GM21367 (cell line): Measurements from ENCODE around the gene BRI3BP.
"Not testable (repeated sequence)": the region's sequence is repeated elsewhere in the genome, so short reads cannot be mapped to it uniquely, and the experiment has no call there.

Experiments used
- ATAC-seq: cut with Tn5 transposase; IDR thresholded peaks from one replicate; pipeline ENCODE4 v1.9.1; 2021; ENCODE audit not compliant: unreplicated experiment

Gene BRI3BP

DNA sequence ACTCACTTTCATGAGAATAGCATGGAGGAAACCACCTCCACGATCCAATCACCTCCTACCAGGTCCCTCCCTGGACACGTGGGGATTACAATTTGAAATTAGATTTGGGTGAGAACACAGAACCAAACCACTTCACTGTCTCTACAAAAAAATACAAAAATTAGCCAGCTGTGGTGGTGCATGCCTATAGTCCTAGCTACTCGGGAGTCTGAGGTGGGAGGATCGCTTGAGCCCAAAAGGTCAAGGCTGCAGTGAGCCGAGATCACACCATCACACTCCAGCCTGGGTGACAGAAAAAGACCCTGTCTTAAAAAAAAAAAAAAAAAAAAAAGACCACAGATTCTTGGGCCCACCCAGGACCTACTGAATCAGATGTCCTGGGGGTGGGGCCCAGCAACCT lies 28.3 kb downstream of the BRI3BP start:
- ATAC-seq: no peak

DNA sequence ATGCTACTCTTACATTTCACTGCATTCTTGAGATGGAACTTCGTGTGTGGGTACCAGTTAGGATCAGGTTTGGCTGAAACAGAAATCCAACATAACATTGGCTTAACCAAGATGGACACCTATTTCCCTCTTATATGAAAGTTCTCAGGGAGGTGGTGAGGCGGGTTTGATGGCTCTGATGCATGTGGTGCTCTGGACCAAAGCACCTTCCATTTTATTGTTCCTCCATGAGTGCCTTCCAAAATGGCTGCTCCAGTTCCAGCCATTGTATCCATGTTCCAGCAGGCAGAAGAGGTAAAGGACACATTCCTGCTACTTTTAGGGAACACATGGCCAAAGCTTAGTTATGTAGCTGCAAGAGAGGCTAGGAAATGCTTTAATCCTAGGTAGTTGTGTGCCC lies 29.6 kb downstream of the BRI3BP start:
- no peak for ATAC-seq

DNA sequence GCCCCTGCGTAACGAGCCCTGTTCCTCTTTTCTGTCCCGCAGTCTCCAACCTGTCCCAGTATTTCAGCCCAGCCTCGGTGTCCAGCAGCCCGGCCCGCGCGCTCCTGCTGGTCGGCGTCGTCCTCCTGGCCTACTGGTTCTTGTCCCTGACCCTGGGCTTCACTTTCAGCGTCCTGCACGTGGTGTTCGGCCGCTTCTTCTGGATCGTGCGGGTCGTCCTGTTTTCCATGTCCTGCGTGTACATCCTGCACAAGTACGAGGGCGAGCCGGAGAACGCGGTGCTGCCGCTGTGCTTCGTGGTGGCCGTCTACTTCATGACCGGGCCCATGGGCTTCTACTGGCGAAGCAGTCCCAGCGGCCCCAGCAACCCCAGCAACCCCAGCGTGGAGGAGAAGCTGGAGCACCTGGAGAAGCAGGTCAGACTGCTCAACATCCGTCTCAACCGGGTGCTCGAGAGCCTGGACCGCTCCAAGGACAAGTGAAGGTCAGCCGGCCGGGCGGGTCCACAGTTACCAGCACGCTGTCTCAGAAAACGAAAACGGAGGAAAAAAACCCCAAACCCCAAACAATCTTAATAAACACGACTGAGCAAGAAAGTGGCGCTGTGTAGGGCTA lies 31.6 kb downstream of the BRI3BP start:
- no peak for ATAC-seq

DNA sequence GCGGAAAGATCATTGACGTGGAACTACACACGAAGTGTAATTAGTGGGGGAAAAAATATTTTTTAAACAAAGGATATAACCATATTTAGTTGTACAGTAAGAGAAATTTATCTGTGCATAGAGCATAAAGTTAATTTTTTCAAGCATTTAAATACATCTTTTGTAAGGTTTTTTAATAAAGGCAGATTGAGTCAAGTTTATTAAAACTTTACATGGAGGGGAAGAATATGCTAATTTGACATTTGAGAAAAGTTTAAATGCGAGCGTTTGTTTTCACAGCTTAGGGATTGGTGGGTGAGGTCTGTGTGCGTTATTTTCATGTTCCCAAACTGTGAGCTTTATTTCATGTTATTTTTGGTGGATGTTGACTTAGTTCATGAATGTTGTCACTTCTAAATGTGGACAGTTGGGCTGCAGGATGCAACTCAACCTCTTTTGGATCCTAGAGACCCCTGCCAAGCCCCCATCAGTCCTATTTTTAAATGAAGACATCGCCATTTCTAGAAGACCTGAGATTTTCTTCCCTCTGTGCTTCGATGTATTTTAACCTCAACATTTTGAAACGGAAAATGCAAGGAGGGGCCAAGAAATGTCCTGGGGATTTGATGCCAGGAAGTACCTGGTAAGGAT lies 32.3 kb downstream of the BRI3BP start:
- ATAC-seq: no peak

DNA sequence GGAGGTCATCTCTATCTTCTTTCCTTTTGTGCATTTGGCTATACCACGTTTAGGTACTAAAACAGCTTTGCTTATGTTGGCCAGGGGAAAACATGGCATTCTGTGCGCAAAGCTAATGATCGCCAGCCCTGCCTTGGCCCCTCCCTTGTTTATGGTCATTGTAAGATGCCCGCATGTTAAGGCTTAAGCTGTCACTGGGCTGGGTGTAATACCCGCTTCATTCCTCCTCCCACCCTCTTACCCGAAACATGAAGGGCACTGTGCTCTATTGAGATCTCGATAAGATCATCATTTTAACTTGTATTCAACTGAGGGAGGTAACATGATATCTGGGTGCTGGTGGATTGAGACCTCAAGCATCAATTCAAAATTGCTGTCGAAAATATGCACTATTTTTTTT lies 34.7 kb downstream of the BRI3BP start:
- no peak for ATAC-seq

DNA sequence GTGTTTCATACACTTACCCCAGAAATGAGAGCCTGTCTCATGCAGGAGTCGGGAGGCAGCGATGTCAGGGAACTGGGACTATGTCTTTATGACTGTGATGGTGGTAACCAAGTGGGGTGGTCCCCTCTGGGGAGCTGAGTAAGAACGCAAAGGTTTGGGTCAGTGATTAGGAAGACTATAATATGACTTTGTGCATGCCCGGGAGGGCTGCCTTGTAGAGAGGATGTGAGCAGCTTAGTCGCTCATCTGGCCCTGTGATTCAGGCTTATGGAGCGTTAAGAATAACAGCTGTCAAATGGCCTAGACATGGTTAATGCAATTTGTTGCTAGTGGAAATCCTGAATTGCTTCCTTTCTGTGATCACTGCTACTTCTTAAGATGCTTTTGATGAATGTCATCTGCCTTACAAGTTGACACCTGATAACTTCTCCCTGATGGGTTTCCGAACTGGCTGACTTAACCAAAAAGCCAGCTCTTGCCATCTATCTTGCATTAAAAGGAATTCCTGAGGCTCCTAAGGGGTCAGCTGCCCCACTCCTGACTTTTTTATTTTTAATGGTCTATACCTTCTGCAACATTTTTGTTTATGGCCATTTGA lies 36.4 kb downstream of the BRI3BP start:
- ATAC-seq: no peak

DNA sequence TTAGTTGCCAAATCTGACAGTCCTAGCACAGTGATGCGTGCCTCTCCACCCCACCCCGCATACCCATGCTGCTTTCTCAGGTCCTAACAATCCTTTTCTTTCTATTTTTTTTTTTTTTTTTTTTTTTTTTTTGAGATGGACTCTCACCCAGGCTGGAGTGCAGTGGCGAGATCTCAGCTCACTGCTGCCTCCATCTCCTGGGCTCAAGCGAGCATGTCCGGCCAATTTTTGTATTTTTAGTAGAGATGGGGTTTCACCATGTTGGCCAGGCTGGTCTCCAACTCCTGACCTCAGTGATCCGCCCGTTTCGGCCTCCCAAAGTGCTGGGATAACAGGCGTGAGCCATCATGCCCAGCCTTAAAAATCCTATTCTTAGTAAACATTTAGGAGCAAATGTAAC lies 38.0 kb downstream of the BRI3BP start:
- ATAC-seq: not testable (repeated sequence)

DNA sequence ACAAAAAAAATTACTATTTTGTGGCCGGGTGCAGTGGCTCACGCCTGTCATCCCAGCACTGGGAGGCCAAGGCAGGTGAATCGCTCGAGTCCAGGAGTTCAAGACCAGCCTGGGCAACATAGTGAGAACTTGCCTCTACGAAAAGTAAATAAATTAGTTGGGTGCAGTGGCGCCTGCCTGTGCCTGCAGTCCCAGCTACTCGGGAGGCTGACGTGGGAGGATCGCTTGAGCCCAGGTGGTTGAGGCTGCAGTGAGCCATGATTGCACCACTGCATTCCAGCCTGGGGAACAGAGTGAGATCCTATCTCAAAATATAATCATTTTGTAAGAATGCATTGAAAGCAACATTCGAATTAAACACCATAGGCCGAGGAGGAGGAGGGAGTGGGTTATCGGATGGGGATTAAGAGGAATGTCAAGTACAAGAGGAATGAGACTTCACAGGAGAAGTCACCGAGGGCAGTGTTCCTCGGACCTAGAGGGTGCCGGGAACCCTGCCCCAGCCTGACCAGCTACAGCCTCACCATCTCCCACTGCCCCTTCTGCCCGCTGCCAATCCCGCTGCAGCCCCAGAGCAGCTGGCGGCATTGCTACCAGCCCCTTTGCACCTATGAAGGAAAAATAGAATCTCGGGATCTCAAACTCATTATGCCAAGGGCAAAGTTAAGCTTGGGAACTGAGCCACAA lies 39.2 kb downstream of the BRI3BP start:
- no peak for ATAC-seq

DNA sequence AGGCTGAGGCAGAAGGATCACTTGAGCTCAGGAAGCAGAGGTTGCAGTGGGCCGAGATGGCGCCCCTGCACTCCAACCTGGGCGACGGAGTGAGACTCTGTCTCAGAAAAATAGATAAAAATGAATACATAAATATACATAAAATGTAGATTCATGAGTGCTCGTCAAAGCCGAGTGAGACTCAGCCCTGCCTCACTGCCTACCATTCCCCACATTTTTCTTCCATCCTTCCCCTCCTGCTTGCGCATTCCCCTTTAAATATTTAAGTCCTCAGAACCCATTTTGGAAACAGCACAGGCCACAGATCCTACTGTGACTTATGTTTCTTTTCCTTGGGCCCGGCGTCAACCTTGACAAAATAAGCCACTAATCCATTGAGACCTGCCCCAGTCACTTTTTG lies 39.8 kb downstream of the BRI3BP start:
- no peak for ATAC-seq

DNA sequence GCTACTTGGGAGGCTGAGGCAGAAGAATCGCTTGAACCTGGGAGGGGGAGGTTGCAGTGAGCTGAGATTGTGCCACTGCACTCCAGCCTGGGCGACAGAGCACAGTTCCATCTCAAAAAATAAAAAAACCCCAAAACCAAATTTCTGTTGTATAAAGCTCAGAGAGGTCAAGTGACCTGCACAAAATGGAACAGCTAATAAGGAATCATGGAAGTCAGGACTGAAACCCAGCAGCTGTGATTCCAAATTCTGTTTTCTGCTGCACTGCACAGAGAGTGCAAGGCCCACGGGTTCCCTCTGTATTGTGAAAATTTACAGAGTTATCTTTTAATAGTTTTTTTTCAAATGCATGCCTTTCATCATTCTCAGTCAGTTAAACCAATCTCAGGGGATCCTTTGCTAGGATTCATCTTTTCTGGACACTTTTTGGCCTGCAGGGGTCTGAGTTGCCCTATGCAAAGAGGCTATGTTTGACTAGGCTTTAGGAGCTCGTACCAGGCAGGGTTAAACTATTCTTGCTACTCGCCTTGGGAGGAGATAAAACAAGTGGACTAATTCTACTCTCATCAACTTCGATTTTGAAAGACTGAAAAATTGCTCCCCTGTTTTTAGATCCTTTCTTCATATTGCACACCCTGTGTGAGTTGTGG lies 45.7 kb downstream of the BRI3BP start:
- ATAC-seq: no peak

DNA sequence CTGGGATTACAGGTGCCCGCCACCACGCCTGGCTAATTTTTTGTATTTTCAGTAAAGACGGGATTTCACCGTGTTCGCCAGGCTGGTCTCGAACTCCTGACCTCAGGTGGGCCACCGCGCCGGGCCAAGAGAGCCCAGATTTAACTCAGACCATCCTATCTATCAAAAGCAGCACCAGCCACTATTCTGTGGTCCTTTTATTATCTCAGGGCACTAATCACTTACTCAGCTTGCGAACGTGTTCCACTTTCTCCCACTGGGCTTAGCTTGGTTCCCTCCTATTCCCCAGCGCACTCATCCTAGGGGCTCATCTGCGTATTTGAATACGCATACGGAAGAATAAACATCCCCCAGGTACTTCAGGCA lies 55.6 kb downstream of the BRI3BP start:
- no peak for ATAC-seq

DNA sequence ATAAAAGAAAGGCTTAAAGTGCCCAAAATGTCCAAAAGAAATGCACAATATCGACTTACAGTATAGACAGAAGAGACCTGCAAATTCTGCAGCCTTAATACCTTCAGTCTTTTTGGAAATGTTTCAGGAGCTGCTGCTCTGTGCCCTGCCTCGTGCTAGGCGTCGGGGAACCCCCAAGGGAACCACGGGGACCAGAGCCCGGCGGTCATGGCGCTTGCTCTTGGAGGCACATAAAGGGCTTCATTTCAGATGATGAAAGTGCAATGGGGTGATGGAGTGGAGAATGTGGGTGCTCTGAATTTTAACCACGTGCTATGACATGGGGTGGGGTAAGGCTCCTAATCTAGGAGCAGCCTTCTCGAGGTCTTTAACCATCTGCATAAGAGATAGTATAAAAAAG lies 57.0 kb downstream of the BRI3BP start:
- ATAC-seq: no peak

DNA sequence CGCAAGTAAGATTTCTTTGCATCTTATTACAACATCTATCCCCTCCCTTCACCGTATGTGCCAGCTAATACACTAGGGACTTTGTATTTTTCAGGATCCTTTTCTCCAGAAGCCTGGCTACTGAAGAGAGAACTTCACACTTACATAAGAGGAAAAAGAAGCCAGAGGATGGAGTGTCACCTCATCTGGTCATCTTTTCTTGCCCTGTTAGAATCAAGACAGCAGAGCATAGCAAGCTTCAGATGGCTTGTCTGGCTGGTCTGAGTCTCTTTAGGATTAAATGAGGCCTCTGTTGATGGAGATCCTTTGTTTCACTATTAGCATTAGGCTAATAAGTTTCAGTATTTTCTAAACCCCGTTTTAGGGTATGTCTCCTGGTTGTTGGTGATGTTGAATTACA lies 57.4 kb downstream of the BRI3BP start:
- no peak for ATAC-seq

DNA sequence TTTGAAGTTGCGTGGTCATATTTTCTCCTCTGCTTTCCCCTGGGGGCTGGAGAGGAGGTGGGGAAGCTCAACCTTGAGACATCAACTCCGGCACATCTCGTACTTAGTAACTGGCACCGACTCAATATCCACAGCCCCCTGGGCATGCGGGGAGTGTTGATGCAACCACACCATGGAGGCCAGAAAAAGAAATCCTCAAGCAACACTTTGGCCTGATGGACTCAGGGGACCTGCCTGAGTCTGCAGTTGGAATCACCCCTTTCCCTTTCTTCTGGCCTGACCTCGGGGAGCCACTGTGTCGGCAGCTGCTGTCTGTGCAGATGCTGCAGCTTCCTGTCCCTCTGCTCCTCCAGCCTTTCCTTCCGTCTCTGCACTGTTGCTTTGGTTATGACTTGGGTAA lies 60.4 kb downstream of the BRI3BP start:
- no peak for ATAC-seq

DNA sequence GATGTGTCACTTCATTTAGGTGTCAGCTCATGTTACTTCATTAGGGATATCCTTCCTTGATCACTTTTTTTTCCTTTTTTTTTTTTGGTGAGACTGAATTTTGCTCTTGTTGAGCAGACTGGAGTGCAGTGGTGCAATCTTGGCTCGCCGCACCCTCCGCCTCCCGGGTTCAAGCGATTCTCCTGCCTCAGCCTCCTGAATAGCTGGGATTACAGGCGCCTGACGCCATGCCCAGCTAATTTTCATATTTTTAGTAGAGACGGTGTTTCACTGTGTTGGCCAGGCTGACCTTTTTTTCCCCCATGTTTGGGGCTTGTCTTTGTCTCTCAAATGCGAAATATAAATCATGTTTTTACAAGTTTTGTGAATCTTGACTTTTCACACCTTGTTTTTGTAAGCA lies 62.1 kb downstream of the BRI3BP start:
- ATAC-seq: no peak

DNA sequence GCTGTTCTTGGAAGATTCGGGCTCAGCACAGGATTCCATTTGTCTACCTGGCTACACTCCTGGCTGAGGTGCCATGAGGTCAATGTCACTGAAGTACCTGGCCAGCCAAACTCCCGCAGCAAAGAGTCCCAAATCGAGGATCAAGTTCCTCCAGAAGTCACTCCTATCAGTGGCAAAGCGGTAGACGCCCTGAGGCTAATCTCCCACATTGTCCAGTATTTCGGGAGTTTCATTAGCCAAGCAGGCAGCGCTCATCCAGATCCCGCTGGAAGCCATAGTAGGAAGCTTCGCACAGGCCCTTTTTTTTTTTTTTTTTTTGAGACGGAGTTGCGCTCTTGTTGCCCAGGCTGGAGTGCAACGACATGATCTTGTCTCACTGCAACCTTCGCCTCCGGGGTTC lies 62.9 kb downstream of the BRI3BP start:
- ATAC-seq: no peak

DNA sequence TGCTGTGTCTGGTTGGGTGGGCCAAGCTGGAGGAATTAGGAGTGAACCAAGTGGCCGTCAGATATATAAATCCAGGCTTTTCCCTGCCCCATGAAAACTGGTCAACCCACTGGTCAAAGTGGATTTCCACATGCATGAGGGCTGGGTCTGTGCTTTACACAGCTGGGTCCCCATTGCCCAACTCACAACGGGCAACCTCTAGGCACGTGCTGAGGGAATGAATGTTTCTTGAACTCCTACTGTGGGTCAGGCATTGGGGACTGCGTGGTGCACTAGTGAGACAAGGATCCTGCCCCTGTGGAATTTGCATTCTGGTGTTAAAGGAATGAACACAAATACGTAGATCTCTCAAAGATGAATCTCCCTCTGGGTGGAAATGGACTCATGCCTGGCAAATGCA lies 64.3 kb downstream of the BRI3BP start:
- no peak for ATAC-seq

DNA sequence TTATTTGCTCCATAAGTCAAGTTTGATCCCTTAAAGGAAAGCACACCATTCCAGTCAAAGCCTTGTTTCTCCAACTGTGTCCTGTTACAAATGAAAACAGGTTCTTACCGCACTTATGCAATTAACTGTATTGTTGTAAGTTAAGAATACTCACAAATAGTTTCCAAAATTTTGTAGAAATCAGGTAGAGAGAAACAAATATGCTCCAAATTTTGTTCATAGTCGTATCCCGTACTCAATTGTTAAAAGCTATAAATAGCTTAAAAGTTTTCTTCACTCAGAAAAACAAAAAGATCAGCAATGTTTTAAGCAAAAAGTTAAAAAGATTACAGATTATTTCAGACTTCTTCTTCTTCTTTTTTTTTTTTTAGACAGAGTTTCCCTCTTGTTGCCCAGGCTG lies 67.8 kb downstream of the BRI3BP start:
- no peak for ATAC-seq

DNA sequence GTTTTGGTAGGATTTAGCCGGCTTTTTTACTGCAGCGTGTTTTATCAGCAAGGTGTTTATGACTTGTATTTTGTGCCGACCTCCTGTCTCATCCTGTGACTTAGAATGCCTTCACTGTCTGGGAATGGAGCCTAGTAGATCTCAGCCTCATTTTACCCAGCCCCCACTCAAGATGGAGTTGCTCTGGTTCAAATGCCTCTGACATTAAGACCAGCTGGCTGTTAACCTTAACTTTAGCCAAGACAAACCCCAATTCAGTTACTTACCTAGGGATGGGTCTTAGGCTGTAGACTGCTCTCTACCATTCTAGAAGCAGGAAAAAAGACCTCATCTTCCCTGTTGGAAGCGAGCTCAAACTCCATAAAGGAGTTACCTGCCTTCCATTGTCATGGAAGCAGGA lies 70.1 kb downstream of the BRI3BP start:
- ATAC-seq: not testable (repeated sequence)

DNA sequence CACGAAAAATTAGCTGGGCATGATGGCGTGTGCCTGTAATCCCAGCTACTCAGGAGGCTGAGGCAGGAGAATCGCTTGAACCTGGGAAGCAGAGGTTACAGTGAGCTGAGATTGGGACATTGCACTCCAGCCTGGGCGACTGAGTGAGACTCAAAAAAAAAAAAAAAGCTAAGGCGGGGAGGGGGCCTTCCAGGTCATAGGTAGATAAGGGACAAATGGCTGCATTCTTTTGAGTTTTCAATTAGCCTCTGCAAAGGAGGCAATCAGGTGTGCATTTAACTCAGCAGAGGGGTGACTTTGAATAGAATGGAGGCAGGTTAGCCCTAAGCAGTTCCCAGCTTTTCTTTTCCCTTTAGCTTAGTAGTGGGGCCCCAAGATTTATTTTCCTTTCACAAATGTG lies 71.0 kb downstream of the BRI3BP start:
- ATAC-seq: no peak

DNA sequence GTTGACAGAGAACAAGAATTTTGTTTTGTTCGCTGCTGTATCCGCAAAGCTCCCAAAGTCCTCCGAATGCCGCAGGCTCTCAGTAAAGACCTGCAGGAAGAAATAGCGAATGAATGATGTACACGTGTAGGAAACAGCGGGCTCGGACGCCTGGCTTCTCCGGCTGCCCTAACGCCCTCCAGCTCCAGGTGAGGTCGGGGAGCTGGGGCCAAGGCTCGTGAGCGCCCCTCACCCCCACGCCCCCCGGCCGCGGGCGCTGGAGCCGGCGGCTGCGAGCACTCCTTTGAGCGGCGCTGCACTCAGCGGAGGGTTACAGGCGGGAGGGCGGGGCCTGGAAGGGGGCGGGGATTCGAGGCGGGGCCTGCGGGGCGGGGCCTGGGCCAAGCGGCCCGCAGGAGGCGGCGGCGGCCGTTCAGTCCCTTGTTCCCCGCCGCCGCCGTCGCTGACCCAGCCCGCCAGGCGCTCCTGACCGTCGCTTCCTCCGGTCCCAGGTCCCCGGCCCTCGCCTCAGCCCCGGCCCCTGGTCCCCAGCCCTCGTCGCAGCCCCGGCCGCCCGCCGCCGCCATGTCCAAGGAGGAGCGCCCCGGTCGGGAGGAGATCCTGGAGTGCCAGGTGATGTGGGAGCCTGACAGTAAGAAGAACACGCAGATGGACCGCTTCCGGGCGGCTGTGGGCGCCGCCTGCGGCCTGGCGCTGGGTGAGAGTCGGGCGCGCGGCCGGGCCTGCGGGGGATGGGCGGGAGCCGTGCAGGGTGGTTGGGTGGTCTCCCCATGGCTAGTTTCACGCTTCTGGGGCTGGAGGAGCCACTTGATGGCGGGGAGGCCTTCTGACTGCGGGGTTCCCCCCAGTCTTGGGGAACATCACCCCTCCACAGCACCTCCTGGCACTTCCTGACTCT lies 71.8 kb downstream of the BRI3BP start, which contains the start of gene AACS:
Gene AACS, plus strand, starts transcription at position 415 of the 898 bp plus-strand sequence. Its CDS starts 150 bp downstream, at position 565.
- ATAC-seq: peak; percentile 89
